ENCODE results near the gene SYP. TPM values are rescaled to one million over a fixed set of nuclear protein-coding genes. Genes with fewer than 3 reads are reported as not detected.

Gene SYP
- total and polyA plus RNA-seq, 10 of the 15 experiments (the other 5 are each of a cell fraction or from before 2014, with no cell fraction given) = 0.34 to 1.7 (median 0.74) TPM

GRCh38 chrX:49225858-49226257 is 25.9 kb upstream of the SYP start:
- ChIA-PET CTCF (no interaction called here), SMC1A (ENCODE audit: uncharacterized antibody, unreplicated experiment) (no interaction called here), RAD21 (ENCODE audit: unreplicated experiment) (no interaction called here), POLR2A (no interaction called here)
- Histone ChIP-seq H4K20me1 (ENCODE audit: control insufficient read depth, insufficient read depth) (no peaks in the 10 kb centered on the region), H3K4me1 (ENCODE audit: control insufficient read depth, insufficient read depth, low read length) (no peaks in the 10 kb centered on the region), H3K4me2 (ENCODE audit: control insufficient read depth, insufficient read depth) (no peak overlapping the region), H3K9me3 (replicated peaks; ENCODE audit: control insufficient read depth, insufficient read depth, low read length) (no peaks in the 10 kb centered on the region; the same call in 2 of the 3 replicates), H3K27ac (ENCODE audit: control insufficient read depth, insufficient read depth) (no peak overlapping the region), H3K4me3 (no peak overlapping the region), H3K36me3 (ENCODE audit: control insufficient read depth in 2 of 2, insufficient read depth in 2 of 2, low read length in 1 of 2) (no peaks in the 10 kb centered on the region), H3K79me2 (ENCODE audit: control insufficient read depth, insufficient read depth, low read length) (no peaks in the 10 kb centered on the region), H3K9ac (ENCODE audit: control insufficient read depth, insufficient read depth, low read length) (no peak overlapping the region), H2AFZ (ENCODE audit: control insufficient read depth, low read depth, low read length) (no peak overlapping the region), H3K27me3 (replicated peaks in 1 of 2; ENCODE audit: control insufficient read depth in 2 of 2, insufficient read depth in 2 of 2, low read length in 1 of 2) (no peaks in the 10 kb centered on the region)
- intact Hi-C loops (cut with micrococcal nuclease; ENCODE audit: unreplicated experiment) (no loop called here), in situ Hi-C loops (cut with MboI) (no loop called here)
- ATAC-seq (no peak), DNase-seq (ENCODE audit: low read depth, low spot score) (no peak), FAIRE-seq (no peak)
- no TSS peak for BruUV-seq (replicated peaks)
- 67% methylated on average over 14 of the region's 14 CpGs for WGBS (ENCODE audit: insufficient coverage, insufficient replicate concordance, low lambda C conversion rate, missing lambda C conversion rate)
- TF ChIP-seq JUNB (IDR thresholded peaks at IDR 0.05) (no peak), RELB (IDR thresholded peaks at IDR 0.05; ENCODE audit: low read depth) (no peak), KDM1A (IDR thresholded peaks at IDR 0.05; ENCODE audit: borderline replicate concordance) (no peak), NRF1 (conservative IDR thresholded peaks at IDR 0.05; ENCODE audit: low read depth, low read length) (no peak), SREBF1 (IDR thresholded peaks at IDR 0.05; ENCODE audit: low read length) (no peak), EED (IDR thresholded peaks at IDR 0.05; ENCODE audit: low read depth) (no peak), LARP7 (IDR thresholded peaks at IDR 0.05) (no peak), SUZ12 (IDR thresholded peaks at IDR 0.05; ENCODE audit: unreplicated experiment) (no peak), POLR2AphosphoS2 (IDR thresholded peaks at IDR 0.05; ENCODE audit: low read depth, low read length) (no peak), ZNF207 (IDR thresholded peaks at IDR 0.05; ENCODE audit: borderline replicate concordance) (no peak)

Data from GM12878 (cell line).